ENCODE measurements around the gene CCDC171. TPM values are rescaled to one million over a fixed set of nuclear protein-coding genes. Genes with fewer than 3 reads are reported as not detected.

CCDC171 gene
- total RNA-seq, 2 donors from 2014 or later = 2.3 to 4.7 TPM

DNA sequence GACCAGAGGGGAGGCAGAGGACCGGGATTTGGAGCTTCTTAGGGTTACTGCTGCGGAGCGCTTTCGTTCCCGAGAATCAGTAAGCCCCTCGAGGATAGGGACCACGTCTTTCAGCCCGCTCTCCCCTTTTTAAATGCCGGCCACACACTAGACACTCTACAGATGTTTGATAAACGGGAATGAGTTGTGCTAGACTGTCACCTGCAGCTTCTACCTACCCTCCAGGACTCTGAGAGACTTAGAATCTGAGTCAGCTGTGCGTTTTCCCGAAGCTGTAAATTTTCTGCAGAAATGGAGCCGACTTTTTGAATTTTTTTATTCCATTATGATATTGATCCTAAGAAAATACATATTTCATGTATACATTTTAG lies 670 bp downstream of the CCDC171 start:
- H3K27ac ChIP-seq = peak overlapping the region in 3 of 4 donors; percentile 65 to 85 (median 85)
- peak overlapping the region; percentile 80 to 81 for H3K4me3 ChIP-seq
- peak; percentile 7 for ATAC-seq

DNA sequence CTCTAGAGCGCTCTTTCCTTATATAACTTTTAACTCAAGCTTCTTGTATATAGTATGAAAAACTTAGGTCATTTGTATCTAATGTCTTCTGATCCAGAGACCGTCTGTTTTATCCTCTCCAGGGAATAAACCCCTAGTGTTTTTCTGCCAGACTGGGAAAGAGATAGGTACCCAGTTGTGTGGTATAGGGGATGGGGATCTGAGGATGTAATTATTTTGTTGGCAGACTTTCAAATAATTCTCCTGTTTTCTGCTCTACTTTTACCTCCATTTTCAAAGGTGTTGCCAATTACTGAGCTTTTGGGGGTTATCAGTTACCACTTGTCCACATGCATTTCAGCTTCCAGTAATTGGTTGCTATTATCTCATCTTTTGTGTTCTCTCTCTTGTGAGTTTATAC lies 17.9 kb downstream of the CCDC171 start:
- no peaks in the 10 kb centered on the region for H3K4me1 ChIP-seq
- no peak for TF ChIP-seq POLR2A (IDR thresholded peaks at IDR 0.05)
- TF ChIP-seq, protein P1, sequence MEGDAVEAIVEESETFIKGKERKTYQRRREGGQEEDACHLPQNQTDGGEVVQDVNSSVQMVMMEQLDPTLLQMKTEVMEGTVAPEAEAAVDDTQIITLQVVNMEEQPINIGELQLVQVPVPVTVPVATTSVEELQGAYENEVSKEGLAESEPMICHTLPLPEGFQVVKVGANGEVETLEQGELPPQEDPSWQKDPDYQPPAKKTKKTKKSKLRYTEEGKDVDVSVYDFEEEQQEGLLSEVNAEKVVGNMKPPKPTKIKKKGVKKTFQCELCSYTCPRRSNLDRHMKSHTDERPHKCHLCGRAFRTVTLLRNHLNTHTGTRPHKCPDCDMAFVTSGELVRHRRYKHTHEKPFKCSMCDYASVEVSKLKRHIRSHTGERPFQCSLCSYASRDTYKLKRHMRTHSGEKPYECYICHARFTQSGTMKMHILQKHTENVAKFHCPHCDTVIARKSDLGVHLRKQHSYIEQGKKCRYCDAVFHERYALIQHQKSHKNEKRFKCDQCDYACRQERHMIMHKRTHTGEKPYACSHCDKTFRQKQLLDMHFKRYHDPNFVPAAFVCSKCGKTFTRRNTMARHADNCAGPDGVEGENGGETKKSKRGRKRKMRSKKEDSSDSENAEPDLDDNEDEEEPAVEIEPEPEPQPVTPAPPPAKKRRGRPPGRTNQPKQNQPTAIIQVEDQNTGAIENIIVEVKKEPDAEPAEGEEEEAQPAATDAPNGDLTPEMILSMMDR (IDR thresholded peaks at IDR 0.05) = no peak
- DNase-seq (no peak), ATAC-seq (no peak)
- H3K27ac ChIP-seq = no peak overlapping the region
- intact Hi-C loops (cut with DNase I) = no loop called here
- 88 to 100% methylated on average over 2 of the region's 2 CpGs for WGBS, 2 donors
- H3K9me3 ChIP-seq = no peaks in the 10 kb centered on the region
- no peak overlapping the region for H3K4me3 ChIP-seq
- no peaks in the 10 kb centered on the region for H3K36me3 ChIP-seq (replicated peaks in 1 of 2; ENCODE audit: insufficient read depth in 1 of 2, low read depth in 2 of 2)
- no peaks in the 10 kb centered on the region for H3K27me3 ChIP-seq

More for the DNA sequence above, 670 bp downstream of the CCDC171 start:
- peak in 1 of 4 donors; percentile 2 for DNase-seq
- WGBS, 2 donors = 0 to 1% methylated on average over 12 to 13 of the region's 13 CpGs
- Histone ChIP-seq H3K9me3 (no peaks in the 10 kb centered on the region), H3K36me3 (replicated peaks in 1 of 2; ENCODE audit: insufficient read depth in 1 of 2, low read depth in 2 of 2) (no peaks in the 10 kb centered on the region), H3K4me1 (peaks cover 8% of the 10 kb centered on the region), H3K27me3 (no peaks in the 10 kb centered on the region)
- intact Hi-C loops (cut with DNase I) = no loop called here
- TF ChIP-seq, protein P1 (IDR thresholded peaks at IDR 0.05) = no peak
- no peak for TF ChIP-seq POLR2A (IDR thresholded peaks at IDR 0.05)

DNA sequence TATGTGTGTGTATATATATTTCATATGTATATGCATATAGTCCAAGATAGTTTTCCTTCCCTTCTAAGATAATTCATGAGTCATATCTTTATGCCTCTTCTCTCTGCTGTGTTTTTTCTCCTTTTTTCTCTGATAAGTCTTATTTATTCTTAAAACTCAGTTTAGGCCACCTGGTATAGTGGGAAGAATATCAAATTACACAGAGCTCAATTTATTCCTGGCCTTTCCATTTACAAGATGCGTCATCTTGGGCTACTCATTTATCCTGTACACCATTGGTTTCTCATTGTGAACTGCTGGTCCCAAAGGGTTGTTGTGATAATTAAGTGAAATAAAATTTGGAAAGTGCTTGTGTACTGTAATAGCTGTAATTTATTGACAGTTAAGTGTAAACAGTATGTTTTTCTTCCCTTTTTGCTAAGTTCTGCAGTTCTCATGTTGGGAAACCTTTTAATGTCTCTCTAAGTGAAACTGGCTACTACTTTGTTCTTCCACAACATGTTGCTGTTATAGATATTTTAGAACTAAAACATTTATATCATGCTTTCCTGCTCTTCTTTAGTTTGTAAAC lies 19.4 kb downstream of the CCDC171 start:
- no peak overlapping the region for H3K4me3 ChIP-seq
- H3K27me3 ChIP-seq = no peaks in the 10 kb centered on the region
- intact Hi-C loops (cut with DNase I) = no loop called here

DNA sequence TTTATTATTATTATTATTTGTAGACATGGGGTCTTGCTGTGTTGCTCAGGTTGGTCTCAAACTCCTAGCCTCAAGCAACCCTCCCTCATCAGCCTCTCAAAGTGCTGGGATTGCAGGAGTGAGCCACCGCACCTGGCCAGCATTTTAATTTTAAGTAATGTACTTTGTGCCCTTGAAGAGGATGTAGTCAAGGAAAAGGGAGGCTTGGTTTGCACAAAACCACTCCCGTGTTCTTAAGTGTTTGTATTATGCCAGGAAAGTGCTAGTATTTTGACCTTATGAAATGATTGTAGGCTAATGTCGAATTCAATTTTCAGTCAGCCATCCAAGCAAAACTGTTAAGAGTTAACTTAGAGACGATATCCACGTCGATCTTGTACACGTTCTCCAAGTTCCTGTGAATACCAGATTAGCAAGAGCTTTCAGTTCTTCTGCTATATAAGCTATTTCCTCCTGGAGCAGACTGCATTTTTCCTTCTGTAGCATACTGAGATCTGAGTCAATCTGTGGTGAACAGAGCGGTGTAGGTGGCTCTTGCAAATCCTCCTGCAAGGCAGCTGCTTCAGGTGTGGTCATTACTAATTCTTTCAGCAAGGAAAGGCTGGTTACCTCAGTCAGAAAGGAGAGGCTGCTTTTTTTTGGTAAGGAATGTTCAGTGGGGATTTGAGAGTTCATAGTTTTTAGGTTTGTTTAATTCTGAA lies 23.7 kb downstream of the CCDC171 start:
- no peak overlapping the region for H3K27ac ChIP-seq
- DNase-seq (no peak), ATAC-seq (no peak)
- no peaks in the 10 kb centered on the region for H3K4me1 ChIP-seq
- H3K36me3 ChIP-seq (replicated peaks in 1 of 2; ENCODE audit: insufficient read depth in 1 of 2, low read depth in 2 of 2) = no peaks in the 10 kb centered on the region
- WGBS, 2 donors = 78 to 84% methylated on average over 8 of the region's 8 CpGs
- intact Hi-C loops (cut with DNase I) = no loop called here
- no peak for TF ChIP-seq POLR2A (IDR thresholded peaks at IDR 0.05)
- TF ChIP-seq, protein P1 (IDR thresholded peaks at IDR 0.05) = no peak
- no peaks in the 10 kb centered on the region for H3K27me3 ChIP-seq
- no peak overlapping the region for H3K4me3 ChIP-seq
- H3K9me3 ChIP-seq = no peaks in the 10 kb centered on the region

More for the DNA sequence above, 19.4 kb downstream of the CCDC171 start:
- H3K27ac ChIP-seq = no peak overlapping the region
- no peak for ATAC-seq
- TF ChIP-seq, protein P1 (IDR thresholded peaks at IDR 0.05) = no peak
- no peak for TF ChIP-seq POLR2A (IDR thresholded peaks at IDR 0.05)
- DNase-seq = no peak
- no peaks in the 10 kb centered on the region for H3K36me3 ChIP-seq (replicated peaks in 1 of 2; ENCODE audit: insufficient read depth in 1 of 2, low read depth in 2 of 2)
- H3K9me3 ChIP-seq = no peaks in the 10 kb centered on the region
- no peaks in the 10 kb centered on the region for H3K4me1 ChIP-seq
- WGBS, 2 donors = 91 to 97% methylated on average over 1 of the region's 1 CpG
